Nucleus accumbens (tissue), 56 donors: ENCODE measurements around the gene VSIG2.

ENCODE experiments used
- DNase-seq, 56 donors: peaks; one replicate each; lab custom pipeline; 2025; lab: John Stamatoyannopoulos, UW

The VSIG2 gene

DNA sequence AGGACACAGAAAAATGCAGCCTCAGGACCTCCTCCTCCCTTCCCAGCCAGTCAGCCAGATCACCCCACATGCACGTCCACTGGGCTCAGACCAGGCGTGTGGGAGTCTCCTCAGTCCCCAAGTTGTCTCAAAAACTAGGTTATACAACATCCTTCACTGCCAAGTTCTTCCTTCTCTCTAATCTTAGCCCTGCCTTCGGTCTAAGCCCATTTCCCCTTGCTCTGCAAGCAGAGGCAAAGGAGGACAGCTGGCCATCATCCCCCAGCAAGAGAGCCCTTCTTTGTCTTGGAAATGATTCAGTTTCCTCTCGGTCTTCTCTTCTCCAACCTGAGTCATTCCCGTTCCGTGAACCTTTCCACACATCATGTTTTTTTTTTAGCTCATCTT, 26.3 kb downstream of the VSIG2 start:
- DNase-seq = no peak

DNA sequence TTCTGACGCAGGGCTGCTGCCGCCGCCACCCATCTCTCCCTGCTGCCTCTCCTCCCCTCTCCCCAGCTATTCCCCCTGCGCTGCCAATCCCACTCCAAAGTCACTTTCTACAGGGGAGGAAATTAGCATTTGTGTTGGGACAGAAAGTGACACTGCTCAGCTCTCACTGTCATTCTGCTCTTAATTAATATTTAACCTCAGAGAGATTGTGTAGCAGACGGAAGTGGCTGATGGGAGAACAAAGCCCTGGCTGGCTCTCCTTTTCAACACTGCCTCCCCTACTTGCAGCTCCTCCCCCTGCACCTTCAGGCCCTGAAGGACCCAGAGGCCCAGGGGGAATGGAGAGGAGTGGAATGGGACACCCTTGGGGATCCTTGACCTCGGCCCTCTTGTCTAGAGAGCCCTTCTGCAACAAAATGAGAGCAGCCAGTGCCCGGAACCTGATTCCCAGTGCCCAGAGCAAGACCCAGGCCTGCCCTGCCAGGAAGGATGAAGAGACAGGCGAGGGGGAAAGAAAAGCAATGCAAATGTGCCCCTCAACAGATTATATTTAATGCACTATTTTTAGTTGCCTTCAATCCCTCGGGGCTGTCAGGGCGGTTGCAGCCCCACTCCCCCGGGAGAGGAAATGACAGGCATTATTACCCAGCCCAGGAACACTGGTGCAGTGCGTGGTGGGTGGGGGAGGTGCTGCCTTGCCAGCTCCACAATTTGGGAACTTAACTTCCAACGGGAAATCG, 26.9 kb downstream of the VSIG2 start:
- peak in 17 of 56 donors; percentile 22 to 67 (median 47) for DNase-seq

DNA sequence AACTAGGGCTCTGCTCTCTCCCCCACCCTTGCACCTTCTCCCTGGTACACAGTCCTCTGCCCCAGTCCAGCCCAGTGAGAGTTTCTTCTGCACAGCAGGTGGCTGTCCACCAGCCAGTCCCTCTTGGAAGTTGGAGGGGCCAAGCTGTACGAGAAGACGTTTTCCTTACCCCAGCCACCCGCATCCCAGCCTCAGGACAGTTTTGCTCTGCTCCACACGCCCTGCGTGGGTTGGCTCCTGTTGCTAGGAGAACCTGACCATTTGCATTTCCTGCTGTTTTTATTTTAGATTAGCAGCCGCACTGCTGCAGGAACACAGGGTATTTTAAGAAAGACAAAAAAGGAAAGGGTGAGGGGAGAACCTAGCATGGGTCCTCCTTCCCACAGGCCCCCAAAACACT, 29.9 kb downstream of the VSIG2 start:
- no peak for DNase-seq

DNA sequence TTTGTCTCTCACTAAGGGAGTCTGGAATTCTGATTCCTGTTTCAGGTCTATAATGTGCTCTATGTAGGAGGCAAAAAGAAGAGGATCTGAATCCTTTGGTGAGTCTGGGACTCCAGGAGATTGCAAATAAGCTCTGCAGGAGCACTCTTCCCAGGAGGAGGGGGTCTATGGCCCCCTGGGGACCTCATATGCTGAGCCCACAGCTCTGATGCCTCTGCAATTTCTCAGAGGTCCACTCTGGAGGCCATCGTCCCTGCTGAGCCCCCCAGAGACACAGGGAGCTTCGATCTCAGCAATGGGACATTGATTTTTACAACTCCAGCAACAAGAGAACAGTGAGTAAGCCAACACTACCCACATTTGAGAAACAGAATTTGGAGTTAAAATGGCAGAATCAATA, 32.5 kb downstream of the VSIG2 start:
- DNase-seq = no peak

DNA sequence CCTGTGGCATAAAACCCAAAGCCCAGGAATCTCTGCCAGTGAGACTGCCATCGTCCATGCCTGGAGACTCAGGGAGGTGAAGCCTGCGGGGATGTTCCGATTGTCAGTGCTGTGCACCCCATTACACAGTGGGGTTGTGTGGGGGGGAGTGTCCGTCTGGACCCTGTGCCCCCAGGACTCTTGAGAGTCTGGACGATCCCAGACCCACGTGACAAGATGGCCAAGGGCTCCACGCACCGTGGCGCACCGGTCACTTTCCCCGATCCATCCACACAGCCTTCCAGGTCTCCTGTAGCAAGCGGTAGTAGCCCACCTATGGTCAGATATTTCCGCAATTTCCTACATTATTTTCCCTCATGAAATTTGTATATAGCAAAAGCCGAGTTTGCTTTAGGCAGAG, 33.3 kb downstream of the VSIG2 start:
- no peak for DNase-seq

DNA sequence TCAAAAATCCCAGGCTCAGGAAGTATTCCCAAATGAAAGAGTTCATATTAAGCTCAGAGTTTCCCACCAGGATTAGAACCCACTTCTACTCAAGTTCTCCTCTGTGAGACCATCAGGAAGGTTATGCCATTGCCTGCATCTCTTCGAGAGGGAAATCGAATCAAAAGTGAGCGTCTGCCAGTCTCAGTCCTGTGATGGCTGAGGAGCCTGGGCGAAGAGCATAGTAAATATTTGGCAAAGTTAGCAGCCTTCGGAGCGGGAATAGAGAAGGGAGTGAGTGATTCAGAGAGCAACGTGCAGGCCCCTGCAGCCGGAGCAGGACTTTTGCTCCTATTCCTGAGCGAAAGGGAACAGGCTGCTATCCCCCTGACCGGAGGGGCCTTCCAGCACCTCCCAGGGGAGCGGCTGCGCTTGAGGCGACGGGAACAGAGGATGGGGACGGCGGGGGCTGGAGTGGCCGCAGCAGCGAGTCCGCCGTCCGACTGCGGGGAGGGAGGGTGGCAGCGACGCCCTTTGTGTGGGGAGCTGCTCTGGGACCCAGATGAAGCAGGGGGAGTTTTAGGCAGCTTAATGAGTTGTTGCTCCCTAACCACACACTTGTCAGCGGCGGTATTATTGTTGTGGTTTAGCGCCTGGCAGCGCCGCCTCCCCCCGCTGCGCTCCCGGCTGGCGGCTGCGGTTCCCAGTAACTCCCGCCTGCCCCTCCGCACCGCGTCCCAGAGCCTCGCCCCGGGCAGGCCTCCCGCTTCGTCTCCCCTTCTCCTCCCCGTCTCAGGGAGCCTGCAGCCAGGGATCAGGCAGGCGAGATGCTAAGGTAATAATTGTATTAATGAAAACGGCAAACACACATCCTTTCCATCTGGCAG, 34.0 kb downstream of the VSIG2 start:
- peak in 1 of 56 donors; percentile 8 for DNase-seq

DNA sequence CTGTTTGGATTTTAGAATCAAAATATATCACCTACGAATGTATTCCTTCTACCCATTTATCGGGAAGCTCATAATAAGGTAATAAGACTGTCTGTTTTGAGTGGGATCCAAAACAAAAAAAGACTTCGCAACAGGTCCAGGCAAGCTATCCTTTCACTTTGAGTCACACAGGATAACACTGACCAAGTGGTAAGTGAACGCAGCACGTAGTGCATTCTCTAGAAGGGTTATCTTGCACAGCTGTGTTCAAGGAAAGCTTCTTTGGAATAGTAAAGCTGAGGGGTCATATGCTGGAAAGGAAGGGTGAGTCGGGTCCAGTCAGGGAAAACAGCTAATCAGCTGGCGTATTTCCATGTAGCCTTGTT, 34.7 kb downstream of the VSIG2 start:
- no peak for DNase-seq

DNA sequence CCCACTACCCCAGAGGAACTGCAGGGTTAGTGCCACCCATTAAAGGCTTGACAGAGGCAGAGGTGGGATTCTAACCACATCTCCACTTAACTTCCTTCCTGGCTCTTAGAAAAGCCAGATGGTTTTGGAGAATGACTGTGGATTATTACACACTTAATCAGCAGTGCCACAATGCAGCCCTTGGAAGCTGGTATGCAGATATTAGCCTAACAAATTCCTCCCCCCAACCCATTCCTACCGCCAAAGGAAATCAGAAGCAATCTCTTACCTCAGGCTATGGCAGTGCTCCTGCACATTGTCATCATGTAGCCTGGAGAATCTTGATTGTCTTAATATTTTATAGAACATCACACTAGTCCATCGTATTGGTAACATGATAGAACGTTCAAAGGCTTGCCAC, 35.5 kb downstream of the VSIG2 start:
- DNase-seq = no peak

DNA sequence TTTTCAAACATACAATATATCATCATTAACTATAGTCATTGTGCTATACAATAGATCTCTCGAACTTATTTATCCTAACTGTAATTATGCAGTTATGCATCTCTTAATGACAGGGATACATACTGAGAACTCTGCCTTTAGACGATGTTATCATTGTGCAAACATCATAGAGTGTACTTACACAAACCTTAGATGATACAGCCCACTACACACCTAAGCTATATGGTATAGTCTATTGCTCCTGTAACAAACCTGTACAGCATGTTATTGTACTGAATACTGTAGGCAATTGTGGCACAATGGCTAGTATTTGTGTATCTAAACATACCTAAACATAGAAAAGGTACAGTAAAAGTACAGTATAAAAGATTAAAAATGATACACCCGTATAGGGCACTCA, 39.7 kb downstream of the VSIG2 start:
- no peak for DNase-seq

DNA sequence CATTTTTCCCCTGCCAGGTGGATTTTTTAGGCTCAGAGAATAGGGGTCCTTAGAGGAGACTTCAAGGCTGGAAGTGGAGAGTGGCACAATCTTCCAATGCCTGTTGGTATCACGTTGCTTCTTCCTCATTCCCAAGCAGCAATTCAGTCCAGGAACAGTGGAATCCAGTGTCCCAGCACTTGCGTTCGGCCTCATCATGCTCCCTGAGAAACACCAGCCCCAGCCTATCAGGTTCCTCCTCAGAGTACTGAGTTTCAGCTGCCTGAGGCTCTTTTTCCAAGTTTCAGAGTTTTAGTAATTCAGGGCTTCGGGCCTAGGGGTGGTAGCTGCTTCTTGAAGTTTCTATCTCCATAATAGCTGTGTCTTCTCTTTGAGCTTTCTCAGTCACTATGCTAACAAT, 44.2 kb downstream of the VSIG2 start:
- no peak for DNase-seq

DNA sequence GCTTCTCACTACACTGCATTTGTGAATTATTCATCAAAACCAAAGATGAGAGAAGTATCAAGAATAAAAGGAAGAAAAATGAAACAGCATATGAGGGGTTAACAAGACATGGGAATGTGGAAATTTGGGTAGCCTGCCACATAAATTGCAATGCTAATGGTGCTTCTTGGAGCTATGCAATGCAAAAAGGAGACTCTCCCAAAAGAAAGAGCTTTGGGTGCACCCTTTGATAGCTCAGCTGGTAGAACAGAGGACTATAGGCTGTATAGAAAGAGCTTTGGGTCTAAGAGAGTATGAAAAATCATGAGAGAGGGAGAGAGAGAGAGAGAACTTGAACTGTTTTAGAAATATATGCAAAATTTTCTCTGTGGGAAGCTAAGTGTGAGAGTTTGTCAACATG, 52.0 kb downstream of the VSIG2 start:
- DNase-seq = no peak

DNA sequence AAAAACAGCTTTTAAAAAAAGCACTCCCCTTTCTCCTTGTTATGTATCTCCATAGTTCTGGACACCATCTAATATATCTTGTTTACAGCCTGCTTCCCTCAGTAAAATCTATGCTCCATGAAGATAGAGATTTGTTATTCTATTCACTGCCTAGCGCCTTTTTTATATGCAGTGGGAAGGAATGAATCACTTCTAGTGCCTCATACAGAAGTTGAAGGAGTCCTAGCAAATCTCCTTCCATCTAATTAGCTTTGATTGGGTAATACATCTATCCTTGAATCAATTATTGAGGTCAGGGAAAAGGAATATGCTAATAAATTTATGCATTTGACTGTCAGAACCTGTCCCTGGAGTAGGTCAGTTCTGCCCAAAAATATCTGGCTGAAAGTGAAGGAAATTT, 52.5 kb downstream of the VSIG2 start:
- no peak for DNase-seq
